Measurements from ENCODE around the gene ANP32E.

DNA sequence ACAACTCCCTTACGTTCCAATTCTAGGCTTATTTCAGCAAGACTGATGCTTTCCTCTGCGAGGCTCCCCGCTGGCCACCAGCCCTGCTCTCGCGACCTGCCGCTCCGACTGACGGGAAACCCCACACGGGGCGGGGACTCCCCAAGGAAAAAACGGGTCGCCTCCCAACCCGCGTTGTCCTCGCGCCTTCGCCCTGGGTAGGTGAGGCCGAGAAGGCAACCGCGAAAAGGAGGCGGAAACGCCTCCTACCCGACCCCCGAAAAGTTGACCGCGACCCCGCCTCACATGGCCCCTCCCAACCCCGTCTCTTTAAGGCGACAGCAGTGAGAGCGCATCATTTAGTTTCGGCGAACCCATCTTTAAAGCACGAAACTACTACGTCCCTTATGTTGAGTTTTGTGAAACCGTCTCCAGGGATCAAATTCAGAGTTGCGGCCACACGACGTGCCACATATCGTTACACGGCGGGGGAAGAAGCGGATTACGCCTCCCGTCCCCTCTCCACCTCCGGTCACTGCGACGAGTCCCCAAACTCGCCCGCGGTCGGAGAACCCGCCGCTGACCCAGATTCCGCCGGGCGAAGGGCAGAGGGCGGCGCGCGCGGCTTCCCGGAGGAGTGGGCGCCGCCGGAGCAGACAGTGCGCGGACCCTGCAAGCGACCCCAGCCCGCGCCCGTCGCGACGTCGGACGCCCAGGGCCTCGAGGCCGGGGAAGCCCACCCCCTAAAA, 1.2 kb downstream of the ANP32E start:
- TF ChIP-seq, protein P1, sequence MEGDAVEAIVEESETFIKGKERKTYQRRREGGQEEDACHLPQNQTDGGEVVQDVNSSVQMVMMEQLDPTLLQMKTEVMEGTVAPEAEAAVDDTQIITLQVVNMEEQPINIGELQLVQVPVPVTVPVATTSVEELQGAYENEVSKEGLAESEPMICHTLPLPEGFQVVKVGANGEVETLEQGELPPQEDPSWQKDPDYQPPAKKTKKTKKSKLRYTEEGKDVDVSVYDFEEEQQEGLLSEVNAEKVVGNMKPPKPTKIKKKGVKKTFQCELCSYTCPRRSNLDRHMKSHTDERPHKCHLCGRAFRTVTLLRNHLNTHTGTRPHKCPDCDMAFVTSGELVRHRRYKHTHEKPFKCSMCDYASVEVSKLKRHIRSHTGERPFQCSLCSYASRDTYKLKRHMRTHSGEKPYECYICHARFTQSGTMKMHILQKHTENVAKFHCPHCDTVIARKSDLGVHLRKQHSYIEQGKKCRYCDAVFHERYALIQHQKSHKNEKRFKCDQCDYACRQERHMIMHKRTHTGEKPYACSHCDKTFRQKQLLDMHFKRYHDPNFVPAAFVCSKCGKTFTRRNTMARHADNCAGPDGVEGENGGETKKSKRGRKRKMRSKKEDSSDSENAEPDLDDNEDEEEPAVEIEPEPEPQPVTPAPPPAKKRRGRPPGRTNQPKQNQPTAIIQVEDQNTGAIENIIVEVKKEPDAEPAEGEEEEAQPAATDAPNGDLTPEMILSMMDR (IDR thresholded peaks at IDR 0.05; ENCODE audit: poor library complexity) = no peak
- no peak for TF ChIP-seq EZH2 (IDR thresholded peaks at IDR 0.05; ENCODE audit: borderline replicate concordance)

Data from hepatocyte (in vitro differentiated cells).